ENCODE results near the gene IQCF5. TPM values are rescaled to one million over a fixed set of nuclear protein-coding genes. Genes with fewer than 3 reads are reported as not detected.

The IQCF5 gene
- total RNA-seq, 4 donors from 2014 or later: not detected

GRCh38 chr3:51845129-51845528, 30.3 kb downstream of the IQCF5 start:
- TF ChIP-seq POLR2A (IDR thresholded peaks at IDR 0.05) (no peak), CTCF (IDR thresholded peaks at IDR 0.05) (no peak), EP300 (IDR thresholded peaks at IDR 0.05; ENCODE audit: low read depth) (no peak), POLR2AphosphoS5 (IDR thresholded peaks at IDR 0.05) (no peak)
- no peak overlapping the region for H3K27ac ChIP-seq
- no peaks in the 10 kb centered on the region for H3K9me3 ChIP-seq
- peaks cover 40% of the 10 kb centered on the region for H3K27me3 ChIP-seq
- in situ Hi-C loops (cut with MboI; ENCODE audit: low pct_ligation_motif_present in 1 of 4, low pct_unique_long_range_greater_than_20kb in 1 of 4, low sequenced_read_pairs in 3 of 4) (no loop called here), intact Hi-C loops (cut with DNase I; ENCODE audit: low total_unique reads) (no loop called here)
- H3K4me3 ChIP-seq: no peak overlapping the region
- 62 to 76% methylated on average over 4 to 7 of the region's 7 CpGs for WGBS, 2 donors (ENCODE audit: low coverage in 1 of 2)
- DNase-seq: no peak
- H3K36me3 ChIP-seq: no peaks in the 10 kb centered on the region
- H3K4me1 ChIP-seq: no peaks in the 10 kb centered on the region

GRCh38 chr3:51836606-51837005, 38.8 kb downstream of the IQCF5 start:
- TF ChIP-seq POLR2A (IDR thresholded peaks at IDR 0.05): no peak
- TF ChIP-seq POLR2AphosphoS5 (IDR thresholded peaks at IDR 0.05): no peak
- TF ChIP-seq EP300 (IDR thresholded peaks at IDR 0.05; ENCODE audit: low read depth): no peak
- no peak for TF ChIP-seq CTCF (IDR thresholded peaks at IDR 0.05)
- H3K36me3 ChIP-seq: no peaks in the 10 kb centered on the region
- DNase-seq: no peak
- H3K4me1 ChIP-seq: no peaks in the 10 kb centered on the region
- no peaks in the 10 kb centered on the region for H3K9me3 ChIP-seq
- WGBS, 2 donors (ENCODE audit: low coverage in 1 of 2): 73 to 77% methylated on average over 4 to 5 of the region's 5 CpGs
- intact Hi-C loops (cut with DNase I; ENCODE audit: low total_unique reads) (no loop called here), in situ Hi-C loops (cut with MboI; ENCODE audit: low pct_ligation_motif_present in 1 of 4, low pct_unique_long_range_greater_than_20kb in 1 of 4, low sequenced_read_pairs in 3 of 4) (no loop called here)
- no peak overlapping the region for H3K27ac ChIP-seq
- H3K27me3 ChIP-seq: peaks cover 20% of the 10 kb centered on the region
- H3K4me3 ChIP-seq: no peak overlapping the region

GRCh38 chr3:51830836-51831385, 44.5 kb downstream of the IQCF5 start:
- Histone ChIP-seq H3K4me1 (no peaks in the 10 kb centered on the region), H3K27me3 (peaks cover 18% of the 10 kb centered on the region), H3K27ac (no peak overlapping the region), H3K9me3 (peaks cover 6 to 10% of the 10 kb centered on the region in 2 donors), H3K4me3 (no peak overlapping the region), H3K36me3 (no peaks in the 10 kb centered on the region)
- intact Hi-C loops (cut with DNase I; ENCODE audit: low total_unique reads) (no loop called here), in situ Hi-C loops (cut with MboI; ENCODE audit: low pct_ligation_motif_present in 1 of 4, low pct_unique_long_range_greater_than_20kb in 1 of 4, low sequenced_read_pairs in 3 of 4) (no loop called here)
- no peak for TF ChIP-seq EP300 (IDR thresholded peaks at IDR 0.05; ENCODE audit: low read depth)
- no peak for TF ChIP-seq CTCF (IDR thresholded peaks at IDR 0.05)
- no peak for TF ChIP-seq POLR2A (IDR thresholded peaks at IDR 0.05)
- no peak for TF ChIP-seq POLR2AphosphoS5 (IDR thresholded peaks at IDR 0.05)
- no peak for DNase-seq
- WGBS, 2 donors (ENCODE audit: low coverage in 1 of 2): 58% methylated on average over 4 of the region's 4 CpGs; no CpG with 5 or more reads in 1 of the 2 donors

- no peak overlapping the region for H3K27ac ChIP-seq
- H3K27me3 ChIP-seq: peaks cover 18% of the 10 kb centered on the region
- in situ Hi-C loops (cut with MboI; ENCODE audit: low pct_ligation_motif_present in 1 of 4, low pct_unique_long_range_greater_than_20kb in 1 of 4, low sequenced_read_pairs in 3 of 4): no loop called here
- H3K4me3 ChIP-seq: no peak overlapping the region
- no peaks in the 10 kb centered on the region for H3K4me1 ChIP-seq
- H3K9me3 ChIP-seq: peaks cover 6 to 10% of the 10 kb centered on the region in 2 donors
- no peak for DNase-seq
- H3K36me3 ChIP-seq: no peaks in the 10 kb centered on the region
- intact Hi-C loops (cut with DNase I; ENCODE audit: low total_unique reads): no loop called here
- WGBS, 2 donors (ENCODE audit: low coverage in 1 of 2): 94% methylated on average over 12 of the region's 13 CpGs; no CpG with 5 or more reads in 1 of the 2 donors
- TF ChIP-seq CTCF (IDR thresholded peaks at IDR 0.05) (no peak), POLR2A (IDR thresholded peaks at IDR 0.05) (no peak), POLR2AphosphoS5 (IDR thresholded peaks at IDR 0.05) (no peak), EP300 (IDR thresholded peaks at IDR 0.05; ENCODE audit: low read depth) (no peak)
Measured at GRCh38 chr3:51830345-51830744, 45.1 kb downstream of the IQCF5 start.

Data from transverse colon (tissue), 4 donors.